GM18907 (cell line): ENCODE measurements around the gene KIF2A.

Experiments used
- ATAC-seq: cut with Tn5 transposase; IDR thresholded peaks from one replicate; pipeline ENCODE4 v1.9.1; 2021; ENCODE audit warnings: mild to moderate bottlenecking, moderate library complexity; ENCODE audit not compliant: unreplicated experiment

The KIF2A gene

DNA sequence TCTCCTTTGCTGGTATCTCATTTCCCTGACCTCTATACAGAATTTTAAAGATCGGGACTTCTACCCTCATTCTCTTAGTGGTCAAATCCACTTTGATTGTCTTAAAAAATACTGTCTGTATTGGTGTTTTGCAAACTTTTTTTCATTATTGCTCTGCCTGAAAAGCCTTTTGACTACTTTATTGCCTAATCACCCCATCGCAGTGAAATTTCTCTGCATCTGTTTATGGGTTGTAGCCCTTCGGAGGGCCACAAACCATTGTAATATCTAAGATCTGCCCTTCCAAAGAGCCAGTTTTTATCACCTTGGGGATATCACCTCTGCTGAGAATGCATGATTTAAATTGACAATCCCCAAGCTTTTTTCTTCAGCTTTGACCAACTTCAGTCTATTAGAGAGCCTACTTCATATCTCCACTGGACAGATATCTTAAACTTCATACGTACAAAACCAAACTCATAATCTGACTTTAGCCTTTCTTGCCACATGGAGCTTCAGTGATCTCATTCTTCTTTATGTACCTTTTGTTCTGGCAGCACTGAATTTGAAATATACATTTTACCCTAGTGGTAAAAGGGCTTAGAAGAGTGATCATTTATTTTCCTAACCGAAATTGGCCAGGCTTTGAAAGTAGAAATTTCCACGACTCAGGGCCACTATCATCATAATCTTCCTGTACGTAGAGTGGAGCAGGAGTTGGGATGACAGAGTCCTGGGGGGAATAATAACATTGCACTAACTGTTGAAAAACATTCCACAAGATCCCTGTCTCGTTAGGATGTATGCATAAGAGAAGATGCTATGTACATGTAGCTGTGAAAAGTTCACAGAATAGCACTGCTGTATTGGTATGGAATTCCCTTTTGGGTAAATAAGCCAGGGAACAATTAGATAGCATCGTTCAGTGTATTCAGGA lies 21.4 kb downstream of the KIF2A start:
- no peak for ATAC-seq

DNA sequence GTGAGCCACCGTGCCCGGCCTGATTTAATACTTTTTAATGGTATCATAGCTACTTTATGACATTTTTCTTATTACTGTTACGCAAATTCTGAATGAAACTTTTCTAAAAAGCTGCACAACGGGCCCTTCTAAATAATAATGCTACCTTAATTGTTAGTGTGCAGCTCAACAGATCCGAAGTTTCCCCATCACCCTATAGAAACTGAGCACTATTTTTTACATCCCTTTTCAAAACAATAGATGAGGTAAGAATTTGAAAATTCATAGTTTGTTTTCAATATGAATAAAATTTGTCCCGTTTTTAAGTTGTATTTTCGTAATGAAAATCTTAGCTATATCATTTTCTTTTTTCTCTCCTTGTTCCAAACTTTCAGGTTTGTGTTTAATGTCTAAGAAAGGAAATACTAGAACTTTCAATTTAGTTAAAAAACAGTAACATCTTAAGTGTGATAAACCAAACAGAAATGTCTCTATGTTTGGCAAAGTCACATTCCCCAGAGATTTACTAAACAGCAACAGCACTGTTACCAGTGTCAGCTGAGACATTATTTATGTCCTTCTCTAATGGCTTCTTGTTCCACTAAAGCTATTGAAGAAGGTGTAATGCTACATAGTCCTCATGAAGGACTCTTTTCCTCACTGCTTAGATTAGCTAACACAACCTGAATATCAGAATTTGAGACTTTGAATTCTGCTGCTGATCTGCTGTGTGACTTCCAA lies 22.9 kb downstream of the KIF2A start:
- no peak for ATAC-seq

DNA sequence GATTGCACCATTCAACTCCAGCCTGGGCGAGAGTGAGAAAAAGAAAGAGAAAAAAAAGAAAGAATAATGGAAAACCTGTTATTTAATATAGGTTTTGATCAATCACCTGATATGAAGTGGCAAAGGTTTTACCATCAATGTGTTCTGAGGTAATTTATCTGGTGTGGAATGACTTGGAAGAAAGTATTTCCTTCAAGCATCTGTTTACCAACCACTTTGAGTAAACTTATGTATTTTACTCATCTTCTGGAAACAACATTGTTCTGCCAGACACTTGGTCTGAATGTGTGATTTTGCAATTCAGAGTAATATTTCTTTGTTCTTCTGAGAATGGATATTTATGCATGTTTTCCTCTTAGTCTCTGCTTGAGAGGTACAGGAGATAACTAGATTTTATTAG lies 24.3 kb downstream of the KIF2A start:
- no peak for ATAC-seq

DNA sequence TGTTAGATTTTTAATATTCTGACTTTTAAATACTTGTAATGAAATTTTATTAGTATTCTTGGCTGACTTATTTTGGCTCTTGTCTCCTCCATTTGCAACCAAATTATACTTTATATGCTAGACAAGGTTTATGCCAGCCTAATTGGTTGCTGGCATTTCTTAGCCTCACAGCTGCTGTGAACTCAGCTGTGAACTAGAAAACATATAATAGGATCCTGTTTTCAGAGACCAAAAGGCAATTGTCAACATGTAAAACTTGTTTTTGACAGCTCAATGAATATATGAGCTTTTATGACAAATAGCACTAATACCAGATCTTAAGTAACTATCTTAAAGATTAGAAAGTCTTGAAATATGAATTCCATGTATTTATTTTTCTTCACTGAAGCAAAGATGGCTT lies 25.9 kb downstream of the KIF2A start:
- ATAC-seq, result no peak

DNA sequence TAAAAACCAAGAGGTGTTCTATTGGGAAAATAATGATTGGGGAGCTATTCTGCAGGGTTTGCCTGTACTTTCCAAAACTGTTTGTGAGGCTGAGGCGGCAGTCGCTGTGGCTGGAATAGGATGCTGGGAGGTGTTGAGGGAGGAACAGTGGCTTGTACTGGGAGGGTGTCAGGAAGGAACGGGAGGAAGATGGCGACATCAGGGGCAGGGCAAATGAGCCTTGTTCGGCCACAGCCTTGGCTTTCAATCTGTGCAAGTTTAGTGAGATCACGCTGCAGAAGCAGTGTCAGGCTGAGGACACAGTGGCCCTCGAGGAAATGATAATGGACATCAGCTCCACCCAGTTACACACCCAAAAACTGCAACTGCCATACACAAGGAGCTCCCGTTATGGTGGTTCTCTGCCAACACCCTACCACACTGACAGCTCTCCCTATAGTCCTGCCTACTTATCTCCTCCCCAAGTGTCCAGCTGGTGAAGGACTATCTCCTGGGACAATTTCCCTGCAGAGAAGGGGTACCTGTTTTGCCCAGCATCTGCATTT lies 27.3 kb downstream of the KIF2A start:
- ATAC-seq, result no peak

DNA sequence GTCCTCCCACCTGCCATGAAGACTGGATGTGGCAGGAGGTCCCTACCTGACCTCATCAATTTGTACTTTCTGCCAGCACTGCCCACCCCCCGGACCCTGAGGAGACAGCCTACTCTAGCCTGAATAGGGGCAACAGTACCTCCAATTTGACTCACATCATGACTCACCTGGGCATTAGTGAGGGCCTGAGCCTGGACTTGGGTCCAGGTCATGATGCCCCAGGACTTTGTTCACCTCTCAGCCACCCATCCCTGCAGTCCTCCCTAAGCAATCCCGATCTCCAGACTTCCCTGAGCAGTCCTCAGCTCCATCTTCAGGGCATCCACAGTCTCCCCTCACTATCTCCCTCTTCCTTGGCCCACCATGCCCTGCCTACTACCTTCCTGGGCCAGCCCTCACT lies 28.1 kb downstream of the KIF2A start:
- no peak for ATAC-seq

DNA sequence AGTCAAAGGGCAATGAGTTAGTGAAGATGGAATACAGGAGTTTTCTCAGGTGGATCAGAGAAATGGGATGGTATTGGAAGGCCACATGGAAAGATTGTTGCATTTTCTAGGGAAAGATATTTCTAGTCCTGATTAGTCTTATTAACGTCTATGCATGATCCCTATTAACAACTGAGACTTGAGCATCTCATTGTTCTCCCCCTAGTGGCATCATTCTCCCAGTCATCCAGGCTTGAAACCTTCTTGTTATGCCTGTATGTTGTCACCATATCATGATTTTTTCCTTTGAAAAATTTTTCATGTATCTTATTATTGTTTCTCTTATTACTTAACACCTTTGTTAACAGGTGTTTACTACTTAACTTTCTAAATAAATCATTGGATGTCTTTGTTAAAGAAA lies 34.4 kb downstream of the KIF2A start:
- no peak for ATAC-seq

DNA sequence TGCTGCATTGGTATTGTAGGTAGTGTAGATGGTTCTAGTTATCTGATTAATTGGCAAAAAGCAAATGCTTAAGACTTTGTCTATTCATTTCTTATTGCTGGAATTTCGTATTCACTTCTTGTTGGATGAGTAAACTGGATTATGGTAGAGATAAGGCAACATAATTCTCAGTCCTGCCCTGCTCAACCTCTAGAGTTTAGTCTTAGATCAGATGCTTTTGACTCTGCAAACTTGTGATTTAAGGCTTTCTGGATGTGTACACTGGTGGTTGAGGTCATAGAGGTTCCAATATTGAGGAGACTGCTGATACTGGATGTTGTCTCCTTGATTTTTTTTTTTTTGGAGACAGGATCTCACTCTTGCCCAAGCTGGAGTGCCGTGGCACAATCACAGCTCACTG lies 35.0 kb downstream of the KIF2A start:
- ATAC-seq, result no peak

DNA sequence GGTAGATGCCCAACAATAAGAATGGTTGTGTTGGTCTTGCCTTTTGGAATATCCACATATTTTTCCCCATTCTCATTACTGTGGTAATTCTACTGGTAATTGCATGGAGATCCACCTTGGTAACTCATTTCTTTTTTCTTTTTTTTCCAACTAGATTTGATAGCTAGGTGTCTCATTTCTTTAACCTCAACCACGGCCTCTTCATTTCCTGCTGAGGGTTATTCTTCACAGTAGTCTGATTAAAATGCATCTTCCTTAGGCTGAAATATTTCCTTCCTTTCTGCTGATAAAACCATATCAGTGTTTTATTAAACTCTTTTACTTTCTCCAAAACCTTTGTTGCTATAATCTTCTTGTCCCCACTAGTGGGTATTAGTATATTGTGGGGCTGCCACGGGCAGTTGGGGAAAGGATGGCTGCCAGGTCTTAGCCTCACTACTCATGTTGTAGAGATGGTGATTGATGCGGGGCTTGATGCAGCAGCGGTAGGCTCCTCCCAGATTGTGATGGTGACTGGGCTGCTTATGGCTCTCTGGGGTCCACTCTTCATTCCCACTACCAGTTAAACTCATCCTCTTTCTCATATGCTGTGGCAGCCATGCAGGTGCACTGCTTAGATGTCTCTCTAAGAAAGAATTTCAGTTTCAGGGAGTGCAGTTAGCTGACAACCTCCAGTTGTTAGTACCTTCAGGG lies 35.9 kb downstream of the KIF2A start:
- ATAC-seq, result peak; percentile 62

DNA sequence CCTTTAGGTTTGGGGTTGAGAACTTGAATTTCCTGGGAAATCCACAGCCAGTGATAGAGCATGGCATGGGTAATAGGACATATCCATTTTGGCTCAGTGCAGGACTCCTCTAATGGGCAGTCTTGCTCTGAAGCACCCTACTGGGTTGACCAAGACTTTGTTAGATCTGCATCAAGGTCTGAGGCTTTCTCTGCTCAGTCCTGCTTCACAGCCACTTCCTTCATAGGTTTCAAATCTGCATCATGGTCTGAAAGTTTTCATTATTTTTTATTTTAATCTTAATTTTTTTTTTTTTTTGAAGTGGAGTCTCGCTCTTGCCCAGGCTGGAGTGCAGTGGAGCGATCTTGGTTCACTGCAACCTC lies 36.5 kb downstream of the KIF2A start:
- peak; percentile 44 for ATAC-seq

DNA sequence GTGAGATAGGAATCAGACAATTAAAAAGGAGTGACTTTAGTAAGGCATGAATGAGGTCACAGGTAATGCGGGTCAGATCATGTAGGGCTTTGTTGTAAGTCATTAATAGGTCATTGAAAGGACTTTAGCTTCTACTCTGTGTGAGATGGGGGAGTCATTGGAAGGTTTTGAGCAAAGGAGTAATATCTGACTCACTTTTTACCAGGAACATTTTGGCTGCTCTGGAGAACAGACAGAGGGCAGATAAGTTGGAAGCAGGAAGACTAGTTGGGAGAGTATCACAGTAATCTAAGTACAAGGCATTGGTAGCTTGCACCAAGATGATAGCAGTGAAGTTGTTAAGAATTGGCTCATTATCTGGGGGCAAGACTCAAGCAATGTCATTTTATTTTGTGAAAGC lies 37.4 kb downstream of the KIF2A start:
- ATAC-seq, result no peak

DNA sequence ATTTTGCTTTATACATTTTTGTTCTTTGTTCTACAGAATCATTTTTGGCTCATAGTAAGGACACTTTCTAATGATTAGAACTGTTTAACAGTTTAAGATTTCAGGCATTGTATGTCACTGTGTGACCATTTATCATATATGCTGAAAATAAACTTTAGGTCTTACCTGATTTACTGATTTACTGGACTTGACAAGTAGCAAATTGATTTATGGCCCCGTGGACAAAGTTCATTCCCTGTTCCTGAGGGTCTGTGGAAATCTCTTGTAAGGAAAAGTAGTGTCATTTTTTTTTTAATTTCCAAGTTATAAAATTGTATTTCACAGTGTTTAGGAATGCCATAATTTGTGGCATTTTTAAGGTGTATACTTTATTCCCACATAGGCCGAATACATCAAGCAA lies 40.7 kb downstream of the KIF2A start:
- no peak for ATAC-seq

DNA sequence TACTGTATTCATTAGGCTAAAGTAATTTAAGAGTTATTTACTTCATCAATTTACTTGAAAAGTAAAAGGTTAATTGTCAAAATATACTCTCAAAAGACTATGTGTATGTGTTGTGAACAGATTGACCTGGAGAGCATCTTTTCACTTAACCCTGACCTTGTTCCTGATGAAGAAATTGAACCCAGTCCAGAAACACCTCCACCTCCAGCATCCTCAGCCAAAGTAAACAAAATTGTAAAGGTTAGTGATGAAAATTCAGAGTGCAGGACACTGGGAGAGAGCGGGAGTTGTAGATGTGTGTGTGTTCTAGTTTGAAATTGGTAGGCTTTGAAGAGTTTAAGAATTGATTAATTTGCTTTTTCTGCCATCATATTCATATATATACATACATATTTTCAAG lies 41.9 kb downstream of the KIF2A start:
- no peak for ATAC-seq

DNA sequence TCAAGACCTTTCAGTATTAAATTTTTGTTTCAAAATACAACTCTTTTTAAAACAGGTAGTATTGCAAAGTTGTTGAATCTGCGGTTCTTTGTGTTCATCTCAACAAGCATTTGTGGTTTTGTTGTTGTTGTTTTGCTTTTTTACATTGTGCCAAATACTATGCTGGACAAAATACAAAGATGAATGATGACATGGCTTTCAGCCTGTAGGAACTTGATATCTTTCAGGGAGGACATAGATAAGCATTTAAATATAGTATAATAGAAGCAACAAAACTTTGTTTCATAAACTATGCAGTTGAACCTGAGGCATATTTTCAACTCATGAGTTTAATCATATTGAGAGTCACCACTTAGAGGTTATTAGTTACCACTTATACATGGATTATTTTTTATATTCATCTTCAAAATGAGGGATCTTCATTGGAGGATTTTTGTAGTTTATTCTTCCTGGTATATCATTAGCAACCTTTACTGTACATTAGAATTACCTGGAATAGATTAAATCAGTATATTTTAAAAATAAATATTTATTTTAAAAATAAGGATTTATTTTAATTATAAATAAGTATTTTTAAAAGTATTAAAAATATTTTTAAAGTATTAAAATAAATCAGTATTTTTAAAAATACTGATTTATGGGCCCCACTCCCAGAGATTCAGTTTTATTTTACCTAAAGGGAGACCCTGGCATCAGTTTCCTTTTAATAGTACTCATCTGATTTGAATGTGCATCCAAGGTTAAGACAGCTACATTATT lies 42.9 kb downstream of the KIF2A start:
- ATAC-seq, result no peak

DNA sequence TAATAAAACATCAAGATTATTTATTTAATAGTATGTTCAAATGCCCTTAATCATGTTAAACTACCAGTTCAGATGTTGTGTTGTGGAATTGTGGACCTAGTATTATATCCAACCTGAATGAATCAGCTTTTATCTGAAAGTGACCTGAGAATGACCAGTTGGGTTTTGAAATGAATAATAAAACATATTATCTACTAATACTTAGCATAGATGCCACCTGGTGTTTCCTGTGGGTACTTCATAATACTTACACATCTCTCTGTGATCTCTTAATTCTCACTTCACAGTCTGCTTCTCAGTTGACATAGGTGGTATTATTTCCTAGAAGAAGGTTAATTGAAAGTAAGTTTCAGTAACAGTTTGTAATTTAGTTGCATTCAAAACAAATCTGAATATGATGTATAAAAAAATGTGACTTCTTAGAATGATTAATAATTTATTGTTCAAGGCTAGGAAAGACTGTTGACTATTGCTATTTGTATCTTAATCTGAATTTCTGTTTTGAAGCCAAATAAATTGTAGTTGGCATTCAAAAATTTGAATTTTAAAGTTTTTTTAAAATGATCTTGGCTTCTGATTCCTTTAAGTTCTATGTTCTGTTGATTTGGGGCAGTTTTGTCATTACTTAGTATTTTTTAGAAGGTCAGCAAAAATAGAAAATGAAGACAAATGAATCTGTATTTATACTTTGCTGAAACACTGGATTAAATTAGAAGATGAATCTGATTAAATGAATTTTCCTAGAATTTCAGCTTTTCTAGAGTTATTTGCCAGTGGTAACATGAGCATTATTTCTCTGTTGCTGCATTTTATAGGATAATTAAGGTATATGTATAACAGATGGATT lies 48.2 kb downstream of the KIF2A start:
- ATAC-seq, result peak; percentile 90

DNA sequence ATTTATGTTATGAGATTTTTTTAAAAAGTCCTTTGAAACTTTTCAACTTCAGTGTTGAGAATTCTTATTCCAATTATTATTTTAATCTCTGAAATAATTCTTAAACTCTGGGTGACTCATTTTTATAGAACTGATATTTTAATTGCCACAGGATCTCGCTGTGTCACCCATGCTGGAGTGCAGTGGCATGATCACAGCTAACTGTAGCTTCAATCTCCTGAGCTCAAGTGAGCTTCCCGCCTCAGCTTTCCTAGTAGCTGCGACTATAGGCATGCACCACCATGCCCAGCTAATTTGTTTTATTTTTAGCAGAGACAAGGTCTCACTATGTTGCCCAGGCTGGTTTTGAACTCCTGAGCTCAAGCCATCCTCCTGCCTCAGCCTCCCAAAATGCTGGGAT lies 56.7 kb downstream of the KIF2A start:
- no peak for ATAC-seq

DNA sequence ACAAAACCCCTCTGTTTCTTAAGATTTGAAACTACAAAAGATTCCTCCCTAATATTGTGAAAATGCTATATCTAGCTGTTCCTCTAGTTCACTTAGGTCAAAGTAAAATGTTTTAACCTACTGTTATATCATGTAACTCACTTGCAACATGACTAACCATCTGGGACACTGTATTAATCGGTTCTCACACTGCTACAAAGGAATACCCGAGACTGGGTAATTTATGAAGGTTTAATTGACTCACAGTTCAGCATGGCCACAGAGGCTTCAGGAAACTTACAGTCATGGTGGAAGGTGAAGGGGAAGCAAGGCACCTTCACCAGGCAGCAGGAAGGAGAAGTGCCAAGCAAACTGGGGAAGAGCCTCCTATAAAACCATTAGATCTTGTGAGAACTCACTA lies 63.0 kb downstream of the KIF2A start:
- ATAC-seq, result no peak

DNA sequence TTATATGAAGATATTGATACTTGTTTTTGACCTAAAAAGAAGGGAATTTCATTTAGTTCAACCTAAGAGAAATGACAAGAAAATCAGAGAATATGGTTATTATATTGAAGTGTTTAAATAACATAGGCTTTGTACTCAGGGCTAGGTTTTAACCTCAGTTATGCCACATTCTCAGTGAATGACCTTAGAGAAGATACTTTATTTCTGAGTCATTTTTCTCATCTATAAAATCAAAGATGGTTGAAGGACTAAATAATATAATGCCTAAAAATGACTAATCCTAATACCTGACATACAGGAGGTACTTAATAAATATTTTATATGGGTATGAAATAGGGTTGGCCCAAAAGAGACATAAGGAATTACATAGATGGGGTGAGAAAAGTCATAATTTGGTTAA lies 65.4 kb downstream of the KIF2A start:
- ATAC-seq, result no peak

DNA sequence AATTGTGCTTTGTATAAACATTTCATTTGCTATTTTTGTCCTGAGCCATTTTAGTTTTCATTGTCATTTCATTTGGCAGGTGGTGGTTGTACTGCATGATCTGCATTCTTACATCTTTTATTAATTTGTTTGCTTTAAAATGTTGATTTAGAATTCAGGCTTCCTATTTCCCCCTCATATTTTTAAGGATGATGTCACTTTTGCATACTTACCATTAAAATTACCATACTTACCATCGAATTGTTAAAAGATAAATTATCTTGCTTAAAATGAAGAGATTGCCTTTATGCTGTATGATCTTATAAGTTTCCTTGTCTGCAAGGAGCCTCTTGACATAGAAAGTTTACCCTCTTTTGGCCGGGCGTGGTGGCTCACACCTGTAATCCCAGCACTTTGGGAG lies 66.6 kb downstream of the KIF2A start:
- no peak for ATAC-seq

DNA sequence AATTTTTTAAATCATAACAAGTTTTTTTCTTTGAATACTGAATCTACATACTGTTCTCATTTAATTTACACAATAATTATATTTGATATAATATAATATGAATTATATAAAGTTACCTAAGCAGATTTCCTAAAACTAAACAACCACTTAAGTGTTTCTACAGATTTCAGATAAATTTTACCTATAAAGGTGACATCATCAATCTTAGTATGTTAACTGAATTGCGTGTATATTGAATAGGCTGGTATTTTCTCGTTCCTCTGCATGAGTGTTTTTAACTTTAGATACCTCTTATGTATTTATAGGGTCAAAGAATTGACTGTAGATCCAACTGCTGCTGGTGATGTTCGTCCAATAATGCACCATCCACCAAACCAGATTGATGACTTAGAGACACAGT lies 67.4 kb downstream of the KIF2A start:
- ATAC-seq, result no peak
